HG03139 (cell line): ENCODE results near the gene RGS6.
A peak's percentile ranks its signal among the peaks of the same experiment; 100 is the strongest.

Experiments used
- ATAC-seq: cut with Tn5 transposase; IDR thresholded peaks from one replicate; pipeline ENCODE4 v1.9.1; 2021; ENCODE audit not compliant: unreplicated experiment

RGS6 gene

GRCh38 chr14:72568296-72568992, 636.2 kb downstream of the RGS6 start:
- no peak for ATAC-seq

GRCh38 chr14:72573725-72574417, 641.6 kb downstream of the RGS6 start:
- no peak for ATAC-seq

GRCh38 chr14:72574715-72575114, 642.5 kb downstream of the RGS6 start:
- no peak for ATAC-seq

- no peak for ATAC-seq
Observed at GRCh38 chr14:72576258-72576657, 644.0 kb downstream of the RGS6 start.

GRCh38 chr14:72577521-72577920, 645.3 kb downstream of the RGS6 start:
- ATAC-seq, result no peak

GRCh38 chr14:72578514-72578913, 646.3 kb downstream of the RGS6 start:
- ATAC-seq, result no peak

GRCh38 chr14:72582582-72582981, 650.4 kb downstream of the RGS6 start:
- no peak for ATAC-seq

GRCh38 chr14:72583316-72584272, 651.4 kb downstream of the RGS6 start:
- ATAC-seq, result no peak

- ATAC-seq, result no peak
Observed at GRCh38 chr14:72588521-72588920, 656.3 kb downstream of the RGS6 start.

- ATAC-seq, result no peak
Observed at GRCh38 chr14:72589652-72590051, 657.4 kb downstream of the RGS6 start.

- ATAC-seq, result no peak
Observed at GRCh38 chr14:72590577-72590976, 658.3 kb downstream of the RGS6 start.

- ATAC-seq, result no peak
Observed at GRCh38 chr14:72591391-72591790, 659.2 kb downstream of the RGS6 start.

GRCh38 chr14:72594099-72594901, 662.1 kb downstream of the RGS6 start:
- peak; percentile 75 for ATAC-seq

- ATAC-seq, result no peak
Observed at GRCh38 chr14:72595152-72595862, 663.1 kb downstream of the RGS6 start.

- ATAC-seq, result no peak
Observed at GRCh38 chr14:72597252-72598233, 665.3 kb downstream of the RGS6 start.

GRCh38 chr14:72598306-72598705, 666.1 kb downstream of the RGS6 start:
- ATAC-seq, result no peak

- no peak for ATAC-seq
Observed at GRCh38 chr14:72599579-72600470, 667.6 kb downstream of the RGS6 start.
